Gastroesophageal sphincter (tissue), 4 donors: ENCODE data around the gene TBC1D22B. TPM values are rescaled to one million over a fixed set of nuclear protein-coding genes. Genes with fewer than 3 reads are reported as not detected.
"Not testable (repeated sequence)": the region's sequence is repeated elsewhere in the genome, so short reads cannot be mapped to it uniquely, and the experiment has no call there.

Experiments used
- ATAC-seq: fragments of 150-250 bp; one replicate; pipeline ENCODE4 v1.9.1; 2016; ENCODE audit warnings: mild to moderate bottlenecking, moderate library complexity
- H3K27ac ChIP-seq, 4 donors: fragments of 200-600 bp; sonication (generic) in 3 of 4; 1 replicate in 3 of 4; 2 replicates in 1 of 4; pipeline ENCODE4 v1.5.1; 2016 to 2019
- H3K27me3 ChIP-seq: fragments of 200-600 bp; sonication (generic); one replicate; pipeline ENCODE4 v1.5.1; 2019
- H3K36me3 ChIP-seq, 2 donors: fragments of 200-600 bp; sonication (generic); one replicate each; pipeline ENCODE4 v1.5.1; 2019; ENCODE audit warnings: control low read depth in 1 of 2
- H3K4me1 ChIP-seq, 3 donors: fragments of 200-600 bp; sonication (generic); 1 replicate in 2 of 3; 2 replicates in 1 of 3; pipeline ENCODE4 v1.5.1; 2016 to 2019; ENCODE audit warnings: control low read depth in 2 of 3
- H3K4me3 ChIP-seq, 2 donors: fragments of 200-600 bp; sonication (generic); one replicate each; pipeline ENCODE4 v1.5.1; 2019; ENCODE audit warnings: mild to moderate bottlenecking in 1 of 2, moderate library complexity in 1 of 2
- H3K9me3 ChIP-seq, 3 donors: fragments of 200-600 bp; sonication (generic); one replicate each; pipeline ENCODE4 v1.5.1; 2017 to 2019; ENCODE audit warnings: control low read depth in 2 of 3
- EP300 ChIP-seq: sonication (generic); formaldehyde crosslinking; IDR thresholded peaks from one replicate; pipeline ENCODE4 v1.6.1; 2017; ENCODE audit warnings: antibody characterized with exemption, mild to moderate bottlenecking
- POLR2A ChIP-seq, 2 donors: fragments of 450-650 bp; IDR thresholded peaks; one replicate each; pipeline ENCODE4 v1.6.1; 2017; ENCODE audit warnings: antibody characterized with exemption in 2 of 2, mild to moderate bottlenecking in 2 of 2, moderate library complexity in 1 of 2
- POLR2AphosphoS5 ChIP-seq: sonication (generic); formaldehyde crosslinking; IDR thresholded peaks from one replicate; pipeline ENCODE4 v1.6.1; 2017; ENCODE audit warnings: antibody characterized with exemption
- WGBS, 2 donors: methylation state at CpG; one replicate each; pipeline ENCODE4 v1.1.5; 2018; ENCODE audit warnings: low coverage in 1 of 2; 5-methylcytosine and 5-hydroxymethylcytosine counted together
- total RNA-seq, 4 donors: library from RNA; depleted of rRNA; stranded (reverse); fragments of >200 nt; gene quantifications; one replicate each; pipeline ENCODE4 v1.1.0, GENCODE V29; 2016
- TF ChIP-seq, protein P1 (sequence below), 4 experiments: fragments of 200-600 bp in 2 of 4; fragments of 450-650 bp in 2 of 4; sonication (generic) in 1 of 4; IDR thresholded peaks; one replicate each; pipeline ENCODE4 v1.5.1; 2017 to 2019; ENCODE audit warnings: antibody characterized with exemption in 4 of 4, mild to moderate bottlenecking in 2 of 4, moderate library complexity in 2 of 4

TBC1D22B gene
- total RNA-seq, 4 donors from 2014 or later: 5.0 to 9.2 (median 8.3) TPM

DNA sequence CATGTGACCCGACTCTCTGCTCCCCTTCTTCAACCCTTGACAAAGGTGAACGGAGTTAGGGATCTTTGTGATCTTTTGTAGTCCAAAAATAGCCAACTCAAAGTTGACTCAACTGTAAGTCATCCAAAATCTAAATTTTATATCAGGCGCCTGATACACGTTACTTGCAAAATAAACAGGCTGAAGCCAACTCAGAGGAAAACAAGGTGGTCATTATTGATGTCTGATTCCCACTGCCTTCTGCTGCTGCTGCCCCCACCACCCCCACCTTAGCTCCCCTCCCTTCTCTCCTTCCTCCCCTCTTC is 83.0 kb downstream of the TBC1D22B start:
- ATAC-seq: no peak
- TF ChIP-seq EP300: no peak
- TF ChIP-seq POLR2AphosphoS5: no peak
- TF ChIP-seq, protein P1, sequence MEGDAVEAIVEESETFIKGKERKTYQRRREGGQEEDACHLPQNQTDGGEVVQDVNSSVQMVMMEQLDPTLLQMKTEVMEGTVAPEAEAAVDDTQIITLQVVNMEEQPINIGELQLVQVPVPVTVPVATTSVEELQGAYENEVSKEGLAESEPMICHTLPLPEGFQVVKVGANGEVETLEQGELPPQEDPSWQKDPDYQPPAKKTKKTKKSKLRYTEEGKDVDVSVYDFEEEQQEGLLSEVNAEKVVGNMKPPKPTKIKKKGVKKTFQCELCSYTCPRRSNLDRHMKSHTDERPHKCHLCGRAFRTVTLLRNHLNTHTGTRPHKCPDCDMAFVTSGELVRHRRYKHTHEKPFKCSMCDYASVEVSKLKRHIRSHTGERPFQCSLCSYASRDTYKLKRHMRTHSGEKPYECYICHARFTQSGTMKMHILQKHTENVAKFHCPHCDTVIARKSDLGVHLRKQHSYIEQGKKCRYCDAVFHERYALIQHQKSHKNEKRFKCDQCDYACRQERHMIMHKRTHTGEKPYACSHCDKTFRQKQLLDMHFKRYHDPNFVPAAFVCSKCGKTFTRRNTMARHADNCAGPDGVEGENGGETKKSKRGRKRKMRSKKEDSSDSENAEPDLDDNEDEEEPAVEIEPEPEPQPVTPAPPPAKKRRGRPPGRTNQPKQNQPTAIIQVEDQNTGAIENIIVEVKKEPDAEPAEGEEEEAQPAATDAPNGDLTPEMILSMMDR (IDR thresholded peaks at IDR 0.05): no peak
- TF ChIP-seq POLR2A (IDR thresholded peaks at IDR 0.05): no peak
- H3K27me3 ChIP-seq: no peaks in the 10 kb centered on the region
- H3K4me1 ChIP-seq: no peaks in the 10 kb centered on the region
- no peak overlapping the region for H3K27ac ChIP-seq
- no peaks in the 10 kb centered on the region for H3K36me3 ChIP-seq
- no peak overlapping the region for H3K4me3 ChIP-seq
- 54 to 69% methylated on average over 4 of the region's 4 CpGs for WGBS, 2 donors
- no peaks in the 10 kb centered on the region for H3K9me3 ChIP-seq

DNA sequence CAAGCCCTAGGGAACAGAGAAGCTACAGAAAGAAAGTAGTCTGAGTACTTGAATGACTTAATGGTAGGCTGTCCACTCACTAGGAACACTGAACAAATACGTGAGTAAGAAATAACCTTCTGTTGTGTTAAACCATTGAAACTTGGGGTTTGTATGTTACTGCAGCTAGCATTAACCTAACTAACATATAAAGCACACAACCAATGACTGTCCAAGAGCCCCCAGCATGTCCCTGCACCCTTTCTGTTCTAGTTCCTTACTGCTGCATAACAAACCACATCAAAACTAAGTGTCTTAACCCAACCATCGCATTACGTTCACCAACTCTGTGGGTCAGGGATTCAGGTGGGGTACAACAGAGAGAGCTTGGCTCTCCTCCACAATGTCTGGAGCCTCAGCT is 85.7 kb downstream of the TBC1D22B start:
- H3K9me3 ChIP-seq: no peaks in the 10 kb centered on the region
- TF ChIP-seq, protein P1 (IDR thresholded peaks at IDR 0.05): no peak
- TF ChIP-seq POLR2A (IDR thresholded peaks at IDR 0.05): no peak
- no peak for TF ChIP-seq EP300
- no peak overlapping the region for H3K4me3 ChIP-seq
- ATAC-seq: no peak
- 85 to 96% methylated on average over 3 of the region's 3 CpGs for WGBS, 2 donors
- H3K4me1 ChIP-seq: no peaks in the 10 kb centered on the region
- no peaks in the 10 kb centered on the region for H3K36me3 ChIP-seq
- H3K27me3 ChIP-seq: peaks cover 7% of the 10 kb centered on the region
- H3K27ac ChIP-seq: no peak overlapping the region

DNA sequence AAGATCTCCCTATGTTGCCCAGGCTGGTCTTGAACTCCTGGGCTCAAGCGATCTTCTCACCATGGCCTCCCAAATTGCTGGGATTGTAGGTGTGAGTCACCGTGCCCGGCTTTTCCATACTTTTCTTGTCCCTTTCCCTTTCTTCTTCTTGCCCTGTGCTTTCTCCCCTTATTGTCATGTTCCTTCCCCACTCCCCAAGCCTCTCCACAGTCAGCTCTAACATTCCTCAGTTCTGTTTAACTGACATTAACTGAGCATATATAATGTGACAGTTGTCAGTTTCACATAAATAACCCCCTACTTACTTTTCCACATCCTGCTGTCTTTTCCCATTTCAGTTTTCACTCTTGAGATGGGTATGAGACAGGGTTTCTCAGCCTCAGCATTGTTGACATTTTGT is 86.7 kb downstream of the TBC1D22B start:
- H3K9me3 ChIP-seq: no peaks in the 10 kb centered on the region
- H3K36me3 ChIP-seq: no peaks in the 10 kb centered on the region
- TF ChIP-seq EP300 (no peak), POLR2AphosphoS5 (no peak), POLR2A (IDR thresholded peaks at IDR 0.05) (no peak)
- TF ChIP-seq, protein P1 (IDR thresholded peaks at IDR 0.05): no peak
- WGBS, 2 donors: 94% methylated on average over 3 of the region's 3 CpGs
- ATAC-seq: no peak
- H3K27me3 ChIP-seq: peaks cover 8% of the 10 kb centered on the region
- H3K4me1 ChIP-seq: no peaks in the 10 kb centered on the region
- no peak overlapping the region for H3K4me3 ChIP-seq
- no peak overlapping the region for H3K27ac ChIP-seq

DNA sequence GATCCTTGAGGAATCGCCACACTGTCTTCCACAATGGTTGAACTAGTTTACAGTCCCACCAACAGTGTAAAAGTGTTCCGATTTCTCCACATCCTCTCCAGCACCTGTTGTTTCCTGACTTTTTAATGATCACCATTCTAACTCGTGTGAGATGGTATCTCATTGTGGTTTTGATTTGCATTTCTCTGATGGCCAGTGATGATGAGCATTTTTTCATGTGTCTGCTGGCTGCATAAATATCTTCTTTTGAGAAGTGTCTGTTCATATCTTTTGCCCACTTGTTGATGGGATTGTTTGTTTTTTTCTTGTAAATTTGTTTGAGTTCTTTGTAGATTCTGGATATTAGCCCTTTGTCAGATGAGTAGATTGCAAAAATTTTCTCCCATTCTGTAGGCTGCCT is 88.2 kb downstream of the TBC1D22B start:
- not testable (repeated sequence) for H3K27me3 ChIP-seq, H3K27ac ChIP-seq, H3K9me3 ChIP-seq, H3K4me1 ChIP-seq, H3K36me3 ChIP-seq, ATAC-seq, H3K4me3 ChIP-seq
- WGBS, 2 donors: 67 to 95% methylated on average over 3 of the region's 3 CpGs

DNA sequence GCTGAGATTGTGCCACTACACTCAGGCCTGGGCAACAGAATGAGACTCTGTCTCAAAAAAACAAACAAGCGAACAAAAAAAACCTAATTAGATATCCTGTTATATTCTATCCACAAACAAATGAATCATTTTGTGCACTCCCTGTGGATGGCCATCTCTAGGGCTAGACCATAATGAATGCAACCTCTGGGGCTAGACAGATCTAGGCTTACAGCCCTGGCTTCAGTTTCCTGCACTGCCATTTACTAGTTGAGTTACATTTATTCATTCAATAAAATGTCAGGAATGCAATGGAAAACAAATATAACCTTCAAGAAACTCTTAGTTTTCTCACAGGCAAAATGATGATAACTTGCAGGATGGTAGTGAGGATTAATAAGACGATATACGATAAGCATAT is 89.6 kb downstream of the TBC1D22B start:
- no peaks in the 10 kb centered on the region for H3K9me3 ChIP-seq
- TF ChIP-seq POLR2AphosphoS5: no peak
- TF ChIP-seq, protein P1 (IDR thresholded peaks at IDR 0.05): no peak
- no peak for TF ChIP-seq POLR2A (IDR thresholded peaks at IDR 0.05)
- no peak for TF ChIP-seq EP300
- H3K4me3 ChIP-seq: no peak overlapping the region
- H3K4me1 ChIP-seq: no peaks in the 10 kb centered on the region
- 78 to 93% methylated on average over 2 of the region's 3 CpGs for WGBS, 2 donors
- H3K27me3 ChIP-seq: peaks cover 8% of the 10 kb centered on the region
- no peak for ATAC-seq
- H3K36me3 ChIP-seq: no peaks in the 10 kb centered on the region
- H3K27ac ChIP-seq: no peak overlapping the region

DNA sequence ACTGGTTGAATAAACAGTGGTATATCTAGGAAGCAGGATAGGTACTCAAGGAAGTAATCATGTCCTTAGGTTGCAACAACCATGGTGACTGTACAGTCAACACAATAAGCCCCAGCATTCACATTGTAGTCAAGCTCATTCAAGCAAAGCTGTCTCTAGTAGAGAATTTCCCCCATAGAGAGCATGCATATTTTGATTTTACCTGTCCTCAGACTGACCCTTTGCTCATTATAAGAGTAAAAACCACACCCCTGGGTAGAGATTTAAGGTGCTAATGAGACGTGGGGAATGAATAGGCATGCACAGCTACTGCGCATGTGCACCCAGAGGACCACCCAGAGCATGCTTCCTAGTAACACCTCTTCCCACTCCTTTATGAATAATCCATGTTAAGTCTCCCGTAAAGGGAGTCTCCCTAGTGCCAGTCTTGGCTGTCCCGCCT is 90.1 kb downstream of the TBC1D22B start:
- Histone ChIP-seq H3K9me3 (no peaks in the 10 kb centered on the region), H3K27me3 (peaks cover 8% of the 10 kb centered on the region), H3K36me3 (no peaks in the 10 kb centered on the region), H3K27ac (no peak overlapping the region), H3K4me3 (no peak overlapping the region), H3K4me1 (no peaks in the 10 kb centered on the region)
- TF ChIP-seq POLR2A (IDR thresholded peaks at IDR 0.05) (no peak), POLR2AphosphoS5 (no peak), EP300 (no peak)
- TF ChIP-seq, protein P1 (IDR thresholded peaks at IDR 0.05): no peak
- 57 to 70% methylated on average over 3 to 4 of the region's 4 CpGs for WGBS, 2 donors
- ATAC-seq: no peak
